ENCODE measurements around the gene ATP5ME.

The ATP5ME gene

GRCh38 chr4:717601-718320, 43.7 kb upstream of the ATP5ME start:
- no peak for DNase-seq (ENCODE audit: low spot score)
- TF ChIP-seq CTCF (IDR thresholded peaks at IDR 0.05; ENCODE audit: extremely low read depth, missing control alignments) = no peak

GRCh38 chr4:714087-714486, 40.0 kb upstream of the ATP5ME start:
- TF ChIP-seq CTCF (IDR thresholded peaks at IDR 0.05; ENCODE audit: extremely low read depth, missing control alignments) = no peak

GRCh38 chr4:712916-713632, 39.0 kb upstream of the ATP5ME start:
- no peak for DNase-seq (ENCODE audit: low spot score)
- TF ChIP-seq CTCF (IDR thresholded peaks at IDR 0.05; ENCODE audit: extremely low read depth, missing control alignments) = no peak

More at GRCh38 chr4:714087-714486, 40.0 kb upstream of the ATP5ME start:
- no peak for DNase-seq (ENCODE audit: low spot score)

GRCh38 chr4:712093-712492, 38.0 kb upstream of the ATP5ME start:
- no peak for TF ChIP-seq CTCF (IDR thresholded peaks at IDR 0.05; ENCODE audit: extremely low read depth, missing control alignments)
- DNase-seq (ENCODE audit: low spot score) = no peak

GRCh38 chr4:710916-711315, 36.8 kb upstream of the ATP5ME start:
- DNase-seq (ENCODE audit: low spot score) = no peak
- TF ChIP-seq CTCF (IDR thresholded peaks at IDR 0.05; ENCODE audit: extremely low read depth, missing control alignments) = no peak

GRCh38 chr4:710116-710515, 36.0 kb upstream of the ATP5ME start:
- no peak for TF ChIP-seq CTCF (IDR thresholded peaks at IDR 0.05; ENCODE audit: extremely low read depth, missing control alignments)

GRCh38 chr4:709348-709747, 35.3 kb upstream of the ATP5ME start:
- TF ChIP-seq CTCF (IDR thresholded peaks at IDR 0.05; ENCODE audit: extremely low read depth, missing control alignments) = no peak
- DNase-seq (ENCODE audit: low spot score) = no peak

More at GRCh38 chr4:710116-710515, 36.0 kb upstream of the ATP5ME start:
- no peak for DNase-seq (ENCODE audit: low spot score)

Data from GM20000 (cell line).